ENCODE results near the gene C1orf105. TPM values are rescaled to one million over a fixed set of nuclear protein-coding genes. Genes with fewer than 3 reads are reported as not detected.

C1orf105 gene
- total and polyA plus RNA-seq, 2 experiments from 2014 or later, result not detected

DNA sequence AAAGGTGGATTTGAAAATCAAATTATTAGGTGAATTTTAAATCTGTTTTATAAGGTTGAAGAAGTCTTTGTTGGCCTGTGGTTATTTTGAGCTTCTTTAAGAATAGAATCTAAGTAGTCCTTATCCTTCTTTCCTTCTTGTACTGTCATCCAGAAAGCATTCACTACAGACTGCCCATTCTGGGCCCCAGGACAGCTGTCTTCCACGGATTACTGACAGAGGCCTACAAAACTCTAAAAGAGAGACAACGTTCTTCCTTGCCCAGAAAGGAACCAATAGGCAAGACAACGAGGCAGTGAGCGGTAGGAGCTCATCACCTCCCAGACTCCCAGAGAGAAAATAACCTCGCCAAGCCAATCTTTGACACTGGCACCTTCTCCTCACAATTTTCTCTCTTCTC is 47.8 kb downstream of the C1orf105 start (continued):
- TF ChIP-seq STAT1 (IDR thresholded peaks at IDR 0.05; ENCODE audit: unreplicated experiment), result no peak
- no peak for TF ChIP-seq CREB1 (CRISPR knock-in tag; IDR thresholded peaks at IDR 0.05; ENCODE audit: low read depth)
- no peak for TF ChIP-seq NANOG (IDR thresholded peaks at IDR 0.05; ENCODE audit: borderline replicate concordance)
- no peak for TF ChIP-seq EZH2phosphoT487 (IDR thresholded peaks at IDR 0.05; ENCODE audit: unreplicated experiment)
- TF ChIP-seq JUNB (IDR thresholded peaks at IDR 0.05; ENCODE audit: unreplicated experiment), result no peak
- TF ChIP-seq, protein P1, sequence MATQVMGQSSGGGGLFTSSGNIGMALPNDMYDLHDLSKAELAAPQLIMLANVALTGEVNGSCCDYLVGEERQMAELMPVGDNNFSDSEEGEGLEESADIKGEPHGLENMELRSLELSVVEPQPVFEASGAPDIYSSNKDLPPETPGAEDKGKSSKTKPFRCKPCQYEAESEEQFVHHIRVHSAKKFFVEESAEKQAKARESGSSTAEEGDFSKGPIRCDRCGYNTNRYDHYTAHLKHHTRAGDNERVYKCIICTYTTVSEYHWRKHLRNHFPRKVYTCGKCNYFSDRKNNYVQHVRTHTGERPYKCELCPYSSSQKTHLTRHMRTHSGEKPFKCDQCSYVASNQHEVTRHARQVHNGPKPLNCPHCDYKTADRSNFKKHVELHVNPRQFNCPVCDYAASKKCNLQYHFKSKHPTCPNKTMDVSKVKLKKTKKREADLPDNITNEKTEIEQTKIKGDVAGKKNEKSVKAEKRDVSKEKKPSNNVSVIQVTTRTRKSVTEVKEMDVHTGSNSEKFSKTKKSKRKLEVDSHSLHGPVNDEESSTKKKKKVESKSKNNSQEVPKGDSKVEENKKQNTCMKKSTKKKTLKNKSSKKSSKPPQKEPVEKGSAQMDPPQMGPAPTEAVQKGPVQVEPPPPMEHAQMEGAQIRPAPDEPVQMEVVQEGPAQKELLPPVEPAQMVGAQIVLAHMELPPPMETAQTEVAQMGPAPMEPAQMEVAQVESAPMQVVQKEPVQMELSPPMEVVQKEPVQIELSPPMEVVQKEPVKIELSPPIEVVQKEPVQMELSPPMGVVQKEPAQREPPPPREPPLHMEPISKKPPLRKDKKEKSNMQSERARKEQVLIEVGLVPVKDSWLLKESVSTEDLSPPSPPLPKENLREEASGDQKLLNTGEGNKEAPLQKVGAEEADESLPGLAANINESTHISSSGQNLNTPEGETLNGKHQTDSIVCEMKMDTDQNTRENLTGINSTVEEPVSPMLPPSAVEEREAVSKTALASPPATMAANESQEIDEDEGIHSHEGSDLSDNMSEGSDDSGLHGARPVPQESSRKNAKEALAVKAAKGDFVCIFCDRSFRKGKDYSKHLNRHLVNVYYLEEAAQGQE (IDR thresholded peaks at IDR 0.05; ENCODE audit: unreplicated experiment), result no peak
- no peak for TF ChIP-seq ZNF114 (CRISPR knock-in tag; IDR thresholded peaks at IDR 0.05)
- no peak for TF ChIP-seq EZH2 (IDR thresholded peaks at IDR 0.05; ENCODE audit: low read depth, unreplicated experiment)

DNA sequence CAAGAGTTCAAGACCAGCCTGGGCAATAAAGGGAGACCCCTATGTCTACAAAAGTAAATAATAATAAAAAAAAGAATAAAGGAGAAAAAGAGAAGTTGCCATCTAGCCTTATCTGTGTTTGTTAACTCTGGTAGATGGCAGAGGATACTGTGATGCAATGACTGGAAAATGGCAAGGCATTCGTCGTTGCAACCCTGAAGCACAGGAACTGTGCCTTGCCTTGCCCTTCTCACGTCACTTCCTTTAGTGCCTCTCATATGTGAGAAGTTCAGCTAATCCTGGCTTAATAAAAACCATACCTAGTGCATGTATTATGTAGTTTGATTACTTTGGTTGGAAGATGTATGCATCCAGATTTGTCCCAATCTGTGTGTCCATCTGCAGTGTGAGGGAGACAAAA is 49.2 kb downstream of the C1orf105 start:
- Histone ChIP-seq H3F3A (replicated peaks; ENCODE audit: low read depth) (no peaks in the 10 kb centered on the region), H3K4me1 (ENCODE audit: insufficient read depth) (no peaks in the 10 kb centered on the region), H3K36me3 (ENCODE audit: insufficient read depth) (no peaks in the 10 kb centered on the region), H3K27me3 (ENCODE audit: insufficient read depth) (no peaks in the 10 kb centered on the region), H3K79me2 (replicated peaks; ENCODE audit: insufficient read depth) (no peaks in the 10 kb centered on the region), H3K9me2 (ENCODE audit: insufficient read depth) (no peaks in the 10 kb centered on the region), H3K27ac (ENCODE audit: low read depth) (no peak overlapping the region), H3K4me2 (no peak overlapping the region), H4K20me1 (replicated peaks; ENCODE audit: insufficient read depth) (no peaks in the 10 kb centered on the region), H2AFZ (no peak overlapping the region), H3K4me3 (no peak overlapping the region)
- ATAC-seq (no peak), DNase-seq (ENCODE audit: low spot score) (no peak)
- Mint-ChIP-seq H3K4me3 (no peak overlapping the region), H3K36me3 (ENCODE audit: low read depth) (no peaks in the 10 kb centered on the region), H3K27ac (no peak overlapping the region), H3K4me1 (no peaks in the 10 kb centered on the region), H3K27me3 (ENCODE audit: insufficient read depth, low read depth, poor library complexity) (no peaks in the 10 kb centered on the region), H3K9me3 (no peaks in the 10 kb centered on the region)
- TF ChIP-seq, protein P2, sequence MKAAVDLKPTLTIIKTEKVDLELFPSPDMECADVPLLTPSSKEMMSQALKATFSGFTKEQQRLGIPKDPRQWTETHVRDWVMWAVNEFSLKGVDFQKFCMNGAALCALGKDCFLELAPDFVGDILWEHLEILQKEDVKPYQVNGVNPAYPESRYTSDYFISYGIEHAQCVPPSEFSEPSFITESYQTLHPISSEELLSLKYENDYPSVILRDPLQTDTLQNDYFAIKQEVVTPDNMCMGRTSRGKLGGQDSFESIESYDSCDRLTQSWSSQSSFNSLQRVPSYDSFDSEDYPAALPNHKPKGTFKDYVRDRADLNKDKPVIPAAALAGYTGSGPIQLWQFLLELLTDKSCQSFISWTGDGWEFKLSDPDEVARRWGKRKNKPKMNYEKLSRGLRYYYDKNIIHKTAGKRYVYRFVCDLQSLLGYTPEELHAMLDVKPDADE (IDR thresholded peaks at IDR 0.05), result no peak
- TF ChIP-seq CREB1 (CRISPR knock-in tag; IDR thresholded peaks at IDR 0.05; ENCODE audit: low read depth) (no peak), STAT1 (IDR thresholded peaks at IDR 0.05; ENCODE audit: unreplicated experiment) (no peak), EZH2phosphoT487 (IDR thresholded peaks at IDR 0.05; ENCODE audit: unreplicated experiment) (no peak)

DNA sequence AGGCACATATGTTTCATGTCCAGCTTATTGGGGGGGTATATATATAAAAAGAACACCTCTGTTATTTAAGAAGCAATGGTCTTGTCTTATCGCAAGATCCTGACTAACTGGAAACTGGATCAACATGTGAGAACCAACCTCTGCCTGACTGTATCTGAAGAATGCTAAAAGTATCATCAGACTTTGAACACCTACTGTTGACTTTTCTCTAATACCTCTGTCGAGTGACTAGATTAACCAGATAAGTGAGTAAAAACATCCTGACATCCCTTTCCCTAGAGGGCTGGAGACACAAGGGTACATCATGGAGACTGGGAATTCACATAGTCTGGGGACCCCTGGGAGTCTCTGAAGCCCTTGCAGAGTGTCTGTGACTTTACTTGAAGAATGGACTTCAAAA is 49.7 kb downstream of the C1orf105 start:
- Histone ChIP-seq H3K36me3 (ENCODE audit: insufficient read depth) (no peaks in the 10 kb centered on the region), H3K4me1 (ENCODE audit: insufficient read depth) (no peaks in the 10 kb centered on the region)
- TF ChIP-seq, protein P1 (IDR thresholded peaks at IDR 0.05; ENCODE audit: unreplicated experiment), result no peak
- no peak for TF ChIP-seq ZNF114 (CRISPR knock-in tag; IDR thresholded peaks at IDR 0.05)
- TF ChIP-seq CREB1 (CRISPR knock-in tag; IDR thresholded peaks at IDR 0.05; ENCODE audit: low read depth), result no peak
- no peak for TF ChIP-seq EZH2phosphoT487 (IDR thresholded peaks at IDR 0.05; ENCODE audit: unreplicated experiment)
- no peak for TF ChIP-seq POLR2AphosphoS5 (IDR thresholded peaks at IDR 0.05; ENCODE audit: low read depth)
- TF ChIP-seq, protein P3, sequence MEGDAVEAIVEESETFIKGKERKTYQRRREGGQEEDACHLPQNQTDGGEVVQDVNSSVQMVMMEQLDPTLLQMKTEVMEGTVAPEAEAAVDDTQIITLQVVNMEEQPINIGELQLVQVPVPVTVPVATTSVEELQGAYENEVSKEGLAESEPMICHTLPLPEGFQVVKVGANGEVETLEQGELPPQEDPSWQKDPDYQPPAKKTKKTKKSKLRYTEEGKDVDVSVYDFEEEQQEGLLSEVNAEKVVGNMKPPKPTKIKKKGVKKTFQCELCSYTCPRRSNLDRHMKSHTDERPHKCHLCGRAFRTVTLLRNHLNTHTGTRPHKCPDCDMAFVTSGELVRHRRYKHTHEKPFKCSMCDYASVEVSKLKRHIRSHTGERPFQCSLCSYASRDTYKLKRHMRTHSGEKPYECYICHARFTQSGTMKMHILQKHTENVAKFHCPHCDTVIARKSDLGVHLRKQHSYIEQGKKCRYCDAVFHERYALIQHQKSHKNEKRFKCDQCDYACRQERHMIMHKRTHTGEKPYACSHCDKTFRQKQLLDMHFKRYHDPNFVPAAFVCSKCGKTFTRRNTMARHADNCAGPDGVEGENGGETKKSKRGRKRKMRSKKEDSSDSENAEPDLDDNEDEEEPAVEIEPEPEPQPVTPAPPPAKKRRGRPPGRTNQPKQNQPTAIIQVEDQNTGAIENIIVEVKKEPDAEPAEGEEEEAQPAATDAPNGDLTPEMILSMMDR (conservative IDR thresholded peaks at IDR 0.05; ENCODE audit: low read depth in 2 of 2), result no peak

More for the DNA sequence above, 49.7 kb downstream of the C1orf105 start:
- Histone ChIP-seq H3K9me2 (ENCODE audit: insufficient read depth) (no peaks in the 10 kb centered on the region), H3K27me3 (ENCODE audit: insufficient read depth) (no peaks in the 10 kb centered on the region), H3K79me2 (replicated peaks; ENCODE audit: insufficient read depth) (no peaks in the 10 kb centered on the region), H3K27ac (ENCODE audit: low read depth) (no peak overlapping the region), H3F3A (replicated peaks; ENCODE audit: low read depth) (no peaks in the 10 kb centered on the region), H3K4me2 (no peak overlapping the region), H2AFZ (no peak overlapping the region), H3K4me3 (no peak overlapping the region), H4K20me1 (replicated peaks; ENCODE audit: insufficient read depth) (no peaks in the 10 kb centered on the region)
- ATAC-seq (no peak), DNase-seq (ENCODE audit: low spot score) (no peak)
- no peaks in the 10 kb centered on the region for H3K9me3 Mint-ChIP-seq
- no peak overlapping the region for H3K27ac Mint-ChIP-seq
- H3K27me3 Mint-ChIP-seq (ENCODE audit: insufficient read depth, low read depth, poor library complexity), result no peaks in the 10 kb centered on the region
- no peak overlapping the region for H3K4me3 Mint-ChIP-seq
- no peaks in the 10 kb centered on the region for H3K4me1 Mint-ChIP-seq
- H3K36me3 Mint-ChIP-seq (ENCODE audit: low read depth), result no peaks in the 10 kb centered on the region
